HL-60 (cell line): ENCODE data around the gene OR6S1.

Experiments
- DNase-seq, 2 experiments: peaks; one replicate each; pipeline ENCODE4 v3.0.0-alpha.2; 2010 to 2020; ENCODE audit warnings: low read depth in 1 of 2, low spot score in 1 of 2
- H3K27ac ChIP-seq: fragments of 250-450 bp; sonication (Bioruptor Pico); replicated peaks from 2 replicates; pipeline ENCODE4 v1.5.1; 2020; ENCODE audit warnings: mild to moderate bottlenecking, moderate library complexity
- H3K27me3 ChIP-seq: fragments of 250-450 bp; sonication (Bioruptor Pico); 2 replicates; pipeline ENCODE4 v1.5.1; 2021; ENCODE audit warnings: mild to moderate bottlenecking, moderate library complexity; ENCODE audit not compliant: insufficient read depth, poor library complexity, severe bottlenecking
- H3K4me3 ChIP-seq: replicated peaks from 2 replicates; pipeline ENCODE4 v1.5.1; 2011; ENCODE audit warnings: mild to moderate bottlenecking, control low read depth, low read length; ENCODE audit not compliant: insufficient read depth
- GABPA ChIP-seq: IDR thresholded peaks from 2 replicates; pipeline ENCODE4 v1.6.1; 2012; ENCODE audit warnings: low read depth
- POLR2AphosphoS5 ChIP-seq: IDR thresholded peaks from 2 replicates; pipeline ENCODE4 v1.6.1; 2012; ENCODE audit warnings: low read depth
- SPI1 ChIP-seq: IDR thresholded peaks from 2 replicates; pipeline ENCODE4 v1.6.1; 2012; ENCODE audit warnings: low read depth, mild to moderate bottlenecking, borderline replicate concordance
- TF ChIP-seq, protein P1 (sequence below): IDR thresholded peaks from one replicate; pipeline ENCODE4 v1.5.1; 2011; ENCODE audit warnings: low read length, control low read depth, inconsistent platforms; ENCODE audit not compliant: insufficient read depth
- TF ChIP-seq, protein P2 (sequence below): IDR thresholded peaks from 2 replicates; pipeline ENCODE4 v1.6.1; 2012; ENCODE audit warnings: low read depth; ENCODE audit not compliant: insufficient replicate concordance

OR6S1 gene

DNA sequence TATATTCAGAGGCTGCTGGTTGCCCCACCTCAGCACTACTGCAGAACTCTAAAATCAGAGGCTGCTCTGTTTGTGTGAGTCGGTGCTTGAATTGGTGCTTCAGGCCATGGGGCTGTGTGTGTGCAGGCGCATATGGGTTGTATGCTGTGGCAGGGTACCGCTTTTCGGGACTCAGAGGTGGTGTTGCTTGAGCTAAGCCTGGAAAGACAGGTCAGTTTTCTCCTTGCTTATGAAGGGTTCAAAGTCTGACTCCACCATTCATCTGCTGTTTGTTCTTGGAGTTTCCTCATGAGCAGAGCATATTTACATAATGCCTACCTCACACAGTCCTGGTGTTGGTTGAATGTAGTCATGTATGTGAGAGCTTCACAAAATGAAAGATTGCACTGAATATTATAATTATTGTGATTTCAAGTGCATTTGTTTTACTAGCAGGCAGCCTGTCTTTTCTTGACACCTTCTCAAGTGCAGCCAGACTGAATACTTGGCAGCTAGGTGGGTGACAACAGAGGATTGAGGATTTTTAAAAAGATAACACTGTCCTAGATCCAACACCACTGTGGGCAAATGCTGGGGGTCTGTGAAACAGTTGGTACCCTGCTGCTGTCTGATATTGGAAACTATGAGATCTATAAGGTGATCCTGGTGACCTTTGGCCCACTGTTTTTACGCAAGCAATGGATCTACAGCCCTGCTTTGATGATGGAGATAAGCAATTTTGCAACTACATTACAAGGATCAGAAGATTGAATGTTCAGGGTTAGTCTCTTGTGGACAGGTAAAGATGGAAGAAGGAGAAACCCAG is 46.1 kb upstream of the OR6S1 start:
- no peak for DNase-seq
- Histone ChIP-seq H3K27me3 (no peaks in the 10 kb centered on the region), H3K4me3 (no peak overlapping the region), H3K27ac (no peak overlapping the region)
- no peak for TF ChIP-seq POLR2AphosphoS5
- TF ChIP-seq, protein P1, sequence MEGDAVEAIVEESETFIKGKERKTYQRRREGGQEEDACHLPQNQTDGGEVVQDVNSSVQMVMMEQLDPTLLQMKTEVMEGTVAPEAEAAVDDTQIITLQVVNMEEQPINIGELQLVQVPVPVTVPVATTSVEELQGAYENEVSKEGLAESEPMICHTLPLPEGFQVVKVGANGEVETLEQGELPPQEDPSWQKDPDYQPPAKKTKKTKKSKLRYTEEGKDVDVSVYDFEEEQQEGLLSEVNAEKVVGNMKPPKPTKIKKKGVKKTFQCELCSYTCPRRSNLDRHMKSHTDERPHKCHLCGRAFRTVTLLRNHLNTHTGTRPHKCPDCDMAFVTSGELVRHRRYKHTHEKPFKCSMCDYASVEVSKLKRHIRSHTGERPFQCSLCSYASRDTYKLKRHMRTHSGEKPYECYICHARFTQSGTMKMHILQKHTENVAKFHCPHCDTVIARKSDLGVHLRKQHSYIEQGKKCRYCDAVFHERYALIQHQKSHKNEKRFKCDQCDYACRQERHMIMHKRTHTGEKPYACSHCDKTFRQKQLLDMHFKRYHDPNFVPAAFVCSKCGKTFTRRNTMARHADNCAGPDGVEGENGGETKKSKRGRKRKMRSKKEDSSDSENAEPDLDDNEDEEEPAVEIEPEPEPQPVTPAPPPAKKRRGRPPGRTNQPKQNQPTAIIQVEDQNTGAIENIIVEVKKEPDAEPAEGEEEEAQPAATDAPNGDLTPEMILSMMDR: no peak
- TF ChIP-seq, protein P2, sequence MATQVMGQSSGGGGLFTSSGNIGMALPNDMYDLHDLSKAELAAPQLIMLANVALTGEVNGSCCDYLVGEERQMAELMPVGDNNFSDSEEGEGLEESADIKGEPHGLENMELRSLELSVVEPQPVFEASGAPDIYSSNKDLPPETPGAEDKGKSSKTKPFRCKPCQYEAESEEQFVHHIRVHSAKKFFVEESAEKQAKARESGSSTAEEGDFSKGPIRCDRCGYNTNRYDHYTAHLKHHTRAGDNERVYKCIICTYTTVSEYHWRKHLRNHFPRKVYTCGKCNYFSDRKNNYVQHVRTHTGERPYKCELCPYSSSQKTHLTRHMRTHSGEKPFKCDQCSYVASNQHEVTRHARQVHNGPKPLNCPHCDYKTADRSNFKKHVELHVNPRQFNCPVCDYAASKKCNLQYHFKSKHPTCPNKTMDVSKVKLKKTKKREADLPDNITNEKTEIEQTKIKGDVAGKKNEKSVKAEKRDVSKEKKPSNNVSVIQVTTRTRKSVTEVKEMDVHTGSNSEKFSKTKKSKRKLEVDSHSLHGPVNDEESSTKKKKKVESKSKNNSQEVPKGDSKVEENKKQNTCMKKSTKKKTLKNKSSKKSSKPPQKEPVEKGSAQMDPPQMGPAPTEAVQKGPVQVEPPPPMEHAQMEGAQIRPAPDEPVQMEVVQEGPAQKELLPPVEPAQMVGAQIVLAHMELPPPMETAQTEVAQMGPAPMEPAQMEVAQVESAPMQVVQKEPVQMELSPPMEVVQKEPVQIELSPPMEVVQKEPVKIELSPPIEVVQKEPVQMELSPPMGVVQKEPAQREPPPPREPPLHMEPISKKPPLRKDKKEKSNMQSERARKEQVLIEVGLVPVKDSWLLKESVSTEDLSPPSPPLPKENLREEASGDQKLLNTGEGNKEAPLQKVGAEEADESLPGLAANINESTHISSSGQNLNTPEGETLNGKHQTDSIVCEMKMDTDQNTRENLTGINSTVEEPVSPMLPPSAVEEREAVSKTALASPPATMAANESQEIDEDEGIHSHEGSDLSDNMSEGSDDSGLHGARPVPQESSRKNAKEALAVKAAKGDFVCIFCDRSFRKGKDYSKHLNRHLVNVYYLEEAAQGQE: no peak
- TF ChIP-seq SPI1: no peak
- no peak for TF ChIP-seq GABPA

DNA sequence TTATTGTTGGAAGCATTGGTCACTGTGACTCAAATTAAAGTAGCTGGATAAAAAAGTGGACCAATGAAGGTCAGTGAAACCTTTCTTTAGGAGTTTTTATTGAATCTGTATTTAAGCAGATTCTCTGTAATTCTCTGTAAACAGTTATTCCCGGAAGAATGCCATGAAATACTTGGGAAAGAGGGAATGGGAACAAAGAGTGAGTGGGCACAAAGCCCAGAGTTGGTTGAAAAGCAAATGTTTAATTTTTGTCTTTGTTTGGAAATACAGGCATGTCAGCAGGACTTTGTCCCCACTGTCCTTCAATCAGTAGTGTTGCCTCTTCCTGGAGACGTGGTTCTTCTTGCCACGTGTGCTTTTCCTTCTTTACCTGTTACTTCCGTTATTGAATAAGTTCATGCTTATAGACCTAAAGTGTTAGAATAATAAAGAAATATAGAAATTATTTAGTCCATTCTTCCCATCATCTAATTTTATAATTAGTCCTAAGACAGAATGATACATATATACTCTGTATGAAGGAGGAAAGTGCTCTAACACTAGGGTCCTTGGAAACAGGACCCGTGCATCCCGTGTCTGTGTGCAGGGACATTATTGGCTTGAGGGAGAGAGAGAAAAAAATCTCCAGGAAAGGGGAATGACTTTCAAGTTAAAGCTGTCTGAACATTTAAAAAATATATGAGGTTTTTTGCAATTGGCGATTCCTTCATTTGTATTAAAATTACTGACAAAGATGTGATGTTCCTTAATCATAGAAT is 45.1 kb upstream of the OR6S1 start:
- Histone ChIP-seq H3K4me3 (no peak overlapping the region), H3K27ac (no peak overlapping the region)

More for the DNA sequence above, 45.1 kb upstream of the OR6S1 start:
- TF ChIP-seq, protein P2: no peak
- TF ChIP-seq SPI1: no peak
- TF ChIP-seq, protein P1: no peak
- TF ChIP-seq GABPA: no peak
- TF ChIP-seq POLR2AphosphoS5: no peak
- no peak for DNase-seq
- no peaks in the 10 kb centered on the region for H3K27me3 ChIP-seq
